DOHH2 (cell line): ENCODE results near the gene SEMA3A.

Experiments used
- EZH2phosphoT487 ChIP-seq: fragments of 200-600 bp; sonication (generic); IDR thresholded peaks from 2 replicates; pipeline ENCODE4 v1.6.1; 2017; ENCODE audit warnings: borderline replicate concordance, mild to moderate bottlenecking, antibody characterized with exemption, low read length, moderate library complexity, mixed read lengths
- TF ChIP-seq, protein P1 (sequence below): fragments of 200-600 bp; sonication (generic); IDR thresholded peaks from one replicate; pipeline ENCODE4 v1.5.1; 2014; ENCODE audit warnings: antibody characterized with exemption, mild to moderate bottlenecking, low read depth, low read length; ENCODE audit not compliant: poor library complexity, severe bottlenecking

- TF ChIP-seq, protein P1, sequence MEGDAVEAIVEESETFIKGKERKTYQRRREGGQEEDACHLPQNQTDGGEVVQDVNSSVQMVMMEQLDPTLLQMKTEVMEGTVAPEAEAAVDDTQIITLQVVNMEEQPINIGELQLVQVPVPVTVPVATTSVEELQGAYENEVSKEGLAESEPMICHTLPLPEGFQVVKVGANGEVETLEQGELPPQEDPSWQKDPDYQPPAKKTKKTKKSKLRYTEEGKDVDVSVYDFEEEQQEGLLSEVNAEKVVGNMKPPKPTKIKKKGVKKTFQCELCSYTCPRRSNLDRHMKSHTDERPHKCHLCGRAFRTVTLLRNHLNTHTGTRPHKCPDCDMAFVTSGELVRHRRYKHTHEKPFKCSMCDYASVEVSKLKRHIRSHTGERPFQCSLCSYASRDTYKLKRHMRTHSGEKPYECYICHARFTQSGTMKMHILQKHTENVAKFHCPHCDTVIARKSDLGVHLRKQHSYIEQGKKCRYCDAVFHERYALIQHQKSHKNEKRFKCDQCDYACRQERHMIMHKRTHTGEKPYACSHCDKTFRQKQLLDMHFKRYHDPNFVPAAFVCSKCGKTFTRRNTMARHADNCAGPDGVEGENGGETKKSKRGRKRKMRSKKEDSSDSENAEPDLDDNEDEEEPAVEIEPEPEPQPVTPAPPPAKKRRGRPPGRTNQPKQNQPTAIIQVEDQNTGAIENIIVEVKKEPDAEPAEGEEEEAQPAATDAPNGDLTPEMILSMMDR, result no peak
- TF ChIP-seq EZH2phosphoT487, result no peak
Measured at GRCh38 chr7:84009051-84009450, 185.5 kb downstream of the SEMA3A start.
